ENCODE results near the gene ATG9B. TPM values are rescaled to one million over a fixed set of nuclear protein-coding genes. Genes with fewer than 3 reads are reported as not detected.
A peak's percentile ranks its signal among the peaks of the same experiment; 100 is the strongest.

ATG9B gene
- polyA plus RNA-seq, 2 of the 4 experiments (the other 2 are of a cell fraction), result 0.06 to 0.23 TPM

DNA sequence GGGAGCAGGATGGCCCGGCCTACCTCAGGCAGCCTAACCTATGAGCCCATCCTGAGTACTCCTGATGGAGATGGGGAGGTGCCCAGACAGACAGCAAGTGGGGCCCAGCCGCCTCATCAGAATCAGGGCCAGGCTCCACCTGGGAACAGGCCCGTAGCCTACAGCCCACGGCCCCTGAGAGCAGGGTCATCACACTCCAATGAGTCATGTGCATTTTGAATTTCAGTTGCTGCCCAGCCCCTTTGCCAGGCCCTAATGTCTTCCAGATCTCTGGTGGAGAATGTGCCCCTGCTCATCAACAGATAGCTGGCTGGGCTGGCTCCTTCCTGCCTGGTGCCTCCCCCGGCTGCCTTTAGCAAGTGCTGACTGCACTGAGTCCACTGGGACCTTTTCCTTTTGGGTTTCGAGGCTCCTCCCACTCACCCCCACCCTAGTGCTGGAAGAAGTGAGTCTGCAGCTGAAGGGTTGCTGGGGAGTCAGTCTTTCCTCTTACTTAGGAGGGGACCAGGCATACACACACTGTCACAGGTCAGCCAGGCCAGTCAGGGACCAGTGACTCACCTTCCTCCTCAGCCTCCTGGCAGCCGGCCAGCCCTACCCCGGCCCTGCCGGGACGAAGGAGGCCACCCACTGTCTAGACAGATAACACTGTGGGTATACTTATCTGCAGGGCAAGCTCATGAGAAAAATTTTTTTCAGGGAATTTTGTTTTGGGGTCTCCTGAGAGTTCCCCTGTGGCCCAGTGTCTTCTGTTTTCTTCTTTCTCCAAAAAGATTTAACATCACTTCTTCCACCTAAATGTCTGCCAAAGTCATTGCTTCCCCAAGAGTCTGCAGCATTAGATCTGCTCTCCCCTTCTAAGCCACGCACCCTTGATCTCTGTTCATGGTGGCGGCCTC, 14.9 kb upstream of the ATG9B start (continued):
- TF ChIP-seq PBX3 (IDR thresholded peaks at IDR 0.05) (peak; percentile 28; the same call in 1 of the 2 replicates), MAX (IDR thresholded peaks at IDR 0.05) (peak; percentile 39; the same call in 1 of the 2 replicates)

GRCh38 chr7:151035902-151036301, 11.6 kb upstream of the ATG9B start:
- TF ChIP-seq HOXA7 (CRISPR knock-in tag; IDR thresholded peaks at IDR 0.05), result no peak
- TF ChIP-seq CEBPB (IDR thresholded peaks at IDR 0.05), result no peak
- no peak for TF ChIP-seq HOXB13 (CRISPR knock-in tag; IDR thresholded peaks at IDR 0.05; ENCODE audit: low read depth)
- no peak for TF ChIP-seq BHLHE40 (IDR thresholded peaks at IDR 0.05; ENCODE audit: low read depth, low read length)
- TF ChIP-seq POLR2A (IDR thresholded peaks at IDR 0.05; ENCODE audit: low read length), result no peak
- TF ChIP-seq KDM5A (IDR thresholded peaks at IDR 0.05), result no peak
- TF ChIP-seq FOXS1 (CRISPR knock-in tag; IDR thresholded peaks at IDR 0.05), result no peak
- no peak for TF ChIP-seq RFX5 (IDR thresholded peaks at IDR 0.05)
- TF ChIP-seq, protein P1, sequence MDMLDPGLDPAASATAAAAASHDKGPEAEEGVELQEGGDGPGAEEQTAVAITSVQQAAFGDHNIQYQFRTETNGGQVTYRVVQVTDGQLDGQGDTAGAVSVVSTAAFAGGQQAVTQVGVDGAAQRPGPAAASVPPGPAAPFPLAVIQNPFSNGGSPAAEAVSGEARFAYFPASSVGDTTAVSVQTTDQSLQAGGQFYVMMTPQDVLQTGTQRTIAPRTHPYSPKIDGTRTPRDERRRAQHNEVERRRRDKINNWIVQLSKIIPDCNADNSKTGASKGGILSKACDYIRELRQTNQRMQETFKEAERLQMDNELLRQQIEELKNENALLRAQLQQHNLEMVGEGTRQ (IDR thresholded peaks at IDR 0.05), result no peak
- no peak for TF ChIP-seq MAX (IDR thresholded peaks at IDR 0.05)
- TF ChIP-seq MAFK (IDR thresholded peaks at IDR 0.05; ENCODE audit: partially characterized antibody), result no peak
- TF ChIP-seq ELK1 (IDR thresholded peaks at IDR 0.05; ENCODE audit: low read depth, low read length), result no peak
- no peak for TF ChIP-seq TP53 (CRISPR knock-in tag; IDR thresholded peaks at IDR 0.05)
- TF ChIP-seq MYC (IDR thresholded peaks at IDR 0.05; ENCODE audit: borderline replicate concordance, low read length), result no peak
- TF ChIP-seq, protein P2, sequence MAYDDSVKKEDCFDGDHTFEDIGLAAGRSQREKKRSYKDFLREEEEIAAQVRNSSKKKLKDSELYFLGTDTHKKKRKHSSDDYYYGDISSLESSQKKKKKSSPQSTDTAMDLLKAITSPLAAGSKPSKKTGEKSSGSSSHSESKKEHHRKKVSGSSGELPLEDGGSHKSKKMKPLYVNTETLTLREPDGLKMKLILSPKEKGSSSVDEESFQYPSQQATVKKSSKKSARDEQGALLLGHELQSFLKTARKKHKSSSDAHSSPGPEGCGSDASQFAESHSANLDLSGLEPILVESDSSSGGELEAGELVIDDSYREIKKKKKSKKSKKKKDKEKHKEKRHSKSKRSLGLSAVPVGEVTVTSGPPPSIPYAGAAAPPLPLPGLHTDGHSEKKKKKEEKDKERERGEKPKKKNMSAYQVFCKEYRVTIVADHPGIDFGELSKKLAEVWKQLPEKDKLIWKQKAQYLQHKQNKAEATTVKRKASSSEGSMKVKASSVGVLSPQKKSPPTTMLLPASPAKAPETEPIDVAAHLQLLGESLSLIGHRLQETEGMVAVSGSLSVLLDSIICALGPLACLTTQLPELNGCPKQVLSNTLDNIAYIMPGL (CRISPR knock-in tag; IDR thresholded peaks at IDR 0.05; ENCODE audit: borderline replicate concordance), result no peak
- TF ChIP-seq NFE2L2 (conservative IDR thresholded peaks at IDR 0.05; ENCODE audit: low read length), result no peak
- Histone ChIP-seq H3K4me3 (no peak overlapping the region), H3K4me2 (no peak overlapping the region), H3K27ac (no peak overlapping the region), H3K9me3 (no peaks in the 10 kb centered on the region), H3K4me1 (peaks cover 33% of the 10 kb centered on the region)
- CTCF ChIA-PET, result interaction anchor here (1.5 to 4.1 kb wide), 3 partner anchors 17 to 88 kb away, joined by 3 to 24 read pairs (median 6); no protein-coding TSS in a partner anchor
- POLR2A ChIA-PET, result no interaction called here
- DNase-seq (ENCODE audit: low read depth in 1 of 2, low spot score in 1 of 2) (no peak), FAIRE-seq (no peak), ATAC-seq (no peak)
- WGBS (ENCODE audit: missing lambda C conversion rate), result 93% methylated on average over 10 of the region's 17 CpGs

Measured in A549 (cell line).